Measurements from ENCODE around the gene MYH7B. TPM values are rescaled to one million over a fixed set of nuclear protein-coding genes. Genes with fewer than 3 reads are reported as not detected.

MYH7B gene
- total RNA-seq = 0.46 TPM

GRCh38 chr20:34955231-34956040 lies at the start of gene MYH7B, which contains the start of gene GSS:
Gene MYH7B (plus strand): TSS chr20:34955868. CDS start chr20:34978006, 22,138 bp downstream.
Gene GSS (minus strand): TSS chr20:34955806. CDS start chr20:34951852, 3,954 bp downstream.

Small RNAs within 50 kb of the gene (small RNA-seq; reads per million reads assigned to genes)
- gene MIR499A = 0.62 reads per million, percentile 62 among the genes with 10 or more reads in this experiment

Other genes starting within 250 kb of the MYH7B start
- 39.2 TPM for gene NCOA6, start 130.2 kb upstream of the MYH7B start, total RNA-seq
- gene GGT7, start 83.0 kb upstream of the MYH7B start, total RNA-seq = 22.6 TPM
- gene ACSS2, start 79.3 kb upstream of the MYH7B start, total RNA-seq = 16.4 TPM
- 35.3 TPM for gene GSS, start 62 bp upstream of the MYH7B start, total RNA-seq
- 76.1 TPM for gene TRPC4AP, start 136.9 kb downstream of the MYH7B start, total RNA-seq
- 12.0 TPM for gene EDEM2, start 191.5 kb downstream of the MYH7B start, total RNA-seq
- gene PROCR, start 216.2 kb downstream of the MYH7B start, total RNA-seq = 10.4 TPM